Hair follicle dermal papilla cell (primary cell): Measurements from ENCODE around the gene SQSTM1. TPM values are rescaled to one million over a fixed set of nuclear protein-coding genes. Genes with fewer than 3 reads are reported as not detected.

Experiments used
- small RNA-seq: library from RNA; depleted of rRNA; stranded (forward); fragments of <200 nt; gene quantifications from one replicate; pipeline ENCODE3, GENCODE V24; 2012
- total RNA-seq: library from RNA; depleted of rRNA; stranded (reverse); fragments of >200 nt; gene quantifications from 2 replicates; pipeline ENCODE4 v1.2.3, GENCODE V29; 2012

The SQSTM1 gene
- 616 and 684 TPM in 2 replicates for total RNA-seq

DNA sequence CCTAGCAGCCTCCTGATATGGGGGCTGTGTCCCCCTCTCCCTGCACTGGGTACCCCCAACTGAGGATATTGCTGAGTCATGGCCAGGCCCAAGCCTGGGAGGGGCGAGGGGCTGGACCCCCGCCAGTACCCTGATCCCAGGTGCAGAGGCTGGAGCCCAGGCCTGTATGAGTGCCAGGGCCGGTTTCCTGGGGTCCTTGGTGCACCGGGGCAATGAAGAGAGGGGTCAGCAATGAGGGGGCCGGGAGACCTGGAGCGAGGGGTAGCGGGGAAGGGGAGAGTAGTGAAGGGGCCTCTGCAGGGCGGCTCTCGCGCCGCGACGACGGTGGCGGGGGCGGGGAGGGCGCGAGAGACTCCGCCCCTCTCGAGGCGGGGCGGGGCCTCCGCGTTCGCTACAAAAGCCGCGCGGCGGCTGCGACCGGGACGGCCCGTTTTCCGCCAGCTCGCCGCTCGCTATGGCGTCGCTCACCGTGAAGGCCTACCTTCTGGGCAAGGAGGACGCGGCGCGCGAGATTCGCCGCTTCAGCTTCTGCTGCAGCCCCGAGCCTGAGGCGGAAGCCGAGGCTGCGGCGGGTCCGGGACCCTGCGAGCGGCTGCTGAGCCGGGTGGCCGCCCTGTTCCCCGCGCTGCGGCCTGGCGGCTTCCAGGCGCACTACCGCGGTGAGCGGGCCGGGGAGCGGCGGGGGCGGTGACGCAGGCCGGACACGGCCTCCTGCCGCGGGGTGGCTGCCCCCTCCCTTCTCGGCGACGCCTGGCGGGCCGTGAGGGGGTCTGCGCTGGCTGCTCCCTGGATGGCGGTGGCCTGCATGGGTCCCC, at the start of gene SQSTM1:
Gene SQSTM1, plus strand, starts transcription at position 423 of the 815 bp plus-strand sequence. Its CDS starts 32 bp downstream, at position 455.

GRCh38 chr5:179793468-179794139, 27.1 kb upstream of the SQSTM1 start, which contains the start of gene LTC4S:
TSS of gene LTC4S (plus strand) at chr5:179793986. CDS start at chr5:179794081, 95 bp downstream.

GRCh38 chr5:179806250-179807048, 14.3 kb upstream of the SQSTM1 start, which contains the start of gene MGAT4B:
TSS of gene MGAT4B (minus strand) at chr5:179806866. CDS start at chr5:179806583, 283 bp downstream.

GRCh38 chr5:179858586-179859427, 38.1 kb downstream of the SQSTM1 start, which contains the start of gene MRNIP:
TSS of gene MRNIP (minus strand) at chr5:179858817. CDS start at chr5:179858796, 21 bp downstream.

Small RNA genes lying within 50 kb of the gene (small RNA-seq; reads per million reads assigned to genes)
- gene MIR1229 (not detected), gene RF00019 (not detected)

Other genes starting within 250 kb of the SQSTM1 start
- 234 and 341 TPM in 2 replicates for gene HNRNPH1, start 197.2 kb upstream of the SQSTM1 start, total RNA-seq
- gene CBY3, start 139.9 kb upstream of the SQSTM1 start, total RNA-seq: not detected in 2 replicates
- 551 and 639 TPM in 2 replicates for gene CANX, start 121.9 kb upstream of the SQSTM1 start, total RNA-seq
- gene MAML1, start 88.1 kb upstream of the SQSTM1 start, total RNA-seq: 12.9 and 16.2 TPM in 2 replicates
- gene LTC4S, start 26.9 kb upstream of the SQSTM1 start, total RNA-seq: 1.6 and 2.2 TPM in 2 replicates
- 82.0 and 88.6 TPM in 2 replicates for gene MGAT4B, start 14.0 kb upstream of the SQSTM1 start, total RNA-seq
- gene MRNIP, start 37.9 kb downstream of the SQSTM1 start, total RNA-seq: 7.0 and 10.4 TPM in 2 replicates
- gene TBC1D9B, start 87.0 kb downstream of the SQSTM1 start, total RNA-seq: 70.9 and 91.5 TPM in 2 replicates